SKM-1 treated with dmso at 0.1 percent for 144 hours (cell line): ENCODE measurements around the gene CYP1A2.
"Not testable (repeated sequence)": the region's sequence is repeated elsewhere in the genome, so short reads cannot be mapped to it uniquely, and the experiment has no call there.

Experiments
- DNase-seq: peaks from one replicate; lab custom pipeline; 2025; ENCODE audit not compliant: unreplicated experiment; lab: John Stamatoyannopoulos, UW

CYP1A2 gene

DNA sequence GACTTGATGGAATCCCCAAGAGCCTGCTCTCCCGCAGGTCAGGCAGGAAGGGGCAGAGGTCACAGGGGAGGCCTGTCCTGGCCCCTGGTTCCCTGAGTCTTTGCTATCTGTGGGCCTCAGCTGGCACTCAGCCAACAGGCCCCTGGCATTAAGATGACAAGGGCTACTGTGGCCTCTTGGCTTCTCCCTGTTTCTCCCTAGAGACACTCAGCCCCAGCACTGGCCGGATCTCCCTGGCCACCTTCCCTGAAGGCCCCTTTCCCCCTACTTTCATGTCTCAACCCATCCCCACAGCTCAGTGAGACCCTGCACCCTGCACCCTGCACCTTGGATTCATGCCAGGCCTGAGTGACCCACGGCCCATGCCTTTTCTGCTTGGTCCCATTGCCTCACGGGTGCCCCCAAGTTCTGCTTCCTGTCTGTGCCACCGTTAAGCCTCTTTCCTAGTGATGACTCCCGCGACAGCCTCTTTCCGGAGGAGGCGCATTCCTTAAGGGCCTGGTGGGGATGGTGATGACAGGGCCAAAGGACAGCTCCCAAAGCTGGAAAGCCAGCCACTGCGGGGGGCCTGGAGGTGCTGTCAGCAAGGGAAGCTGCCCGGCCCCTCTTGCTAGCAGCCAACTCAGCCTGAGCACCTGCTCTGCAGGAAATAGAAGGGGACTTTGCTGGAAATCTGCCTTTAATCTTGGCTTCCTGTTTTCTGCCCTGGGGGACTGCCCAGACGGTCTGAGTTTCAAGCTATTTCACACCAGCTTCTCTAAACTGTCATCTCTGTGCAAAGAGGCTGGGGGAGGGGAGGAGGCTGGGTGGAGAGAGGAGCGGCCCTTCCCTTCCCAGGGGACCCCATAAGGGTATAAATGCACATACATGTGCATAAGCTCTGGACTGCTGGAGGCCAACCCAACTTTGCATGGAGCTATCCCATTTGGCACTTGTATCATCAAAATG, 28.4 kb downstream of the CYP1A2 start:
- DNase-seq = peak; percentile 91

DNA sequence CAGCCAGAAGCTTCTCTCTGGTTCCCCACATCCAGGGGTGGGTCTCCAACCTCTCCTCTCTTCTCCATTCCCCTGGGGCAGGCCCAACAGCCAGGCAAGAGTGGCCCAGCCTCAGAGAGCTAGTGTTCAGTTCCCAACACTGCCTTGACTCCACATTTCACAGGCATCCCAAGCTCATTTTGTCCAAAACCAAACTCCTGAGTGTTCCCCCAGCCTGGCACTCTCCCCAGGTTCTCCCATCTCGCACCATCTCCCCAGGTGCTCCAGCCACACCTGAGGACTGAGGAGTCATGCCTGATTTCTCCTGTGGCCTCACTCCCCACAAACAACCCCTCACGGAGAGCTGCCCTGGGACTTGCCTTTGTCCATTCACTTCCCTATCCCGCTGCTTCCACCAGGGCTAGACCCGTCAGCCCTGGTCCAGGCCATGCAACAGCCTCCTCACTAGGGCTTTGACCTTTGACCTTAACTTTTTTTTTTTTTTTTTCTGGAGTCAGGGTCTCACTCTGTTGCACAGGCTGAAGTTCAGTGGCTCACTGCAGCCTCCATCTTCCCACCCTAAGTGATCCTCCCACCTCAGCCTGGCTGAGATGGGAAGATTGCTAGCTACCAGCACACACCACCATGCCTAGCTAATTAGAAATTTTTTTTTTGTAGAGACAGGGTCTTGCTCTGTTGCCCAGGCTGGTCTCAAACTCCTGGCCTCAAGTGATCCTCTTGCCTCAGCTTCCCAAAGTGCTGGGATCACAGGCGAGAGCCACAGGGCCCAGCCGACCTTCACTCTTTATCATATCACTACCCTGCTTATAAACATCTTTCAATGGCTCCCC, 29.3 kb downstream of the CYP1A2 start:
- DNase-seq = no peak

- no peak for DNase-seq
These were observed 29.9 kb downstream of the CYP1A2 start for GRCh38 chr15:74778599-74778970.

- no peak for DNase-seq
These were observed 30.6 kb downstream of the CYP1A2 start for GRCh38 chr15:74779162-74779648.

GRCh38 chr15:74780523-74781430, 32.1 kb downstream of the CYP1A2 start:
- DNase-seq = peak; percentile 97

DNA sequence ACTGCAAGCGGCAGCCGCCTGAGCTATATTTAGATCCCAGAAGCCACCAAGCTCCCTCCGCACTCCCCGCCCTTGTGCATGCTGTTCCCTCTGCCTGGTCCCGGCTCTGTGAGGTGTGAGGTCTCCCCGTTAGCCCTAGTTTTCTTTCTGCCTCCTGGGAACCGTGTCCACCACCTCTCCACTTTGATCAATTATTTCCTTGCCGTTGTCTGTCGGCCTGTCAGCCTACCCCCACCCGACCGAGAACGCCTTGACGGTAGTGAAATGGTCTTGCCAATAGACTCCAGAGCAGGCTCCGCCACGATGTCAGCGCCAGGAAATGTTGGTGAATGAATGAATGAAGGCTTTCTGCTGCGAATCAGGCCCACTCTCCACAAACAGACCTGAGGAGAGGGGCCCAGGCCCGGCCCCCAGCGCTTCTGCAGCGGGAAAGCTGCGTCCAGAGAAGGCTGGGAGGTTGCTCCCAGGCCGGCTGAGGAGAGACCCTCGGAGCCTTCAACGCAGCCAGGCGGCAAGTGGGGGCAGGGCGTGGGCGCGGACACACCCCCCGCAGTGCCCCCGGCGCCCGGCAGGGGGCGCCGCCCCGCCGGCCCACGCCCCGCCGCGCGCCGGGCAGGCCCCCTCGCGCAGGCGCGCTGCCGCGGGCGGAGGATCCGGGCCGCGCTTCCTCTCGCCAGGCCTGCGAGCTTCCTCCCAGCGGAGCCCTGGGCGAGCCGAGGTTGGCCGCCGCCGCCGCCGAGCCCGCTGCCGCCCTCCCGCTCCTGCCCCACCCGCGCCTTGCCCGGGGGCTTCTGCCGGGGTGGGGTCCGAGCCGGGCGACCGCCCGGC, 33.0 kb downstream of the CYP1A2 start, which contains the start of gene CSK:
TSS of gene CSK (plus strand) at position 650 of the 828 bp plus-strand sequence. CDS start 16,218 bp downstream, outside the sequence.
- DNase-seq = peak; percentile 67

DNA sequence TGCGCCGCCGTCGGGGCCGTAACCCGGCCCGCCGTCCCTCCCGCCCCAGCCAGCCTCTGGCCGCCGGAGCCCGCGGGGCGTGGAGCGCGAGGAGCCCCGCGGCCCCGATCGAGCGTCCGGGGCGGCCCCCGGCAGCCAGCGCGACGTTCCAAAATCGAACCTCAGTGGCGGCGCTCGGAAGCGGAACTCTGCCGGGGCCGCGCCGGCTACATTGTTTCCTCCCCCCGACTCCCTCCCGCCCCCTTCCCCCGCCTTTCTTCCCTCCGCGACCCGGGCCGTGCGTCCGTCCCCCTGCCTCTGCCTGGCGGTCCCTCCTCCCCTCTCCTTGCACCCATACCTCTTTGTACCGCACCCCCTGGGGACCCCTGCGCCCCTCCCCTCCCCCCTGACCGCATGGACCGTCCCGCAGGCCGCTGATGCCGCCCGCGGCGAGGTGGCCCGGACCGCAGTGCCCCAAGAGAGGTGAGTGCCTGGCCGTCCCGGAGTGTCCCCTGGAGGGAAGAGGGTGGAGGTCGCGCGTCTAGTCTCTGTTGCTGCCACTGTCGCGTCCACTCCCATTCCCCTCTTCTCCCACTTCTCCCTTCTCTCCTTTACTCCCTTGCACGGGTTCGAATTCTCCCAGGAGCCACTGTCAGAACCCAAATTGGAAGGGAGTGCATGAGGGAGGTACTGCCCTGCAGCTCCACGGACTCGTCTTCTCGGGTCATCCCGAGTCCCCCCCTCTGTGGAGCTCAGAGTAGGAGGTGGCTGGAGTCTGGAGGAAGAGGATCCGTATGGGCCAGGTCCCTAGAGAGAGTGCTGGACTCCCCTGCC, 33.8 kb downstream of the CYP1A2 start:
- DNase-seq = peak; percentile 20

DNA sequence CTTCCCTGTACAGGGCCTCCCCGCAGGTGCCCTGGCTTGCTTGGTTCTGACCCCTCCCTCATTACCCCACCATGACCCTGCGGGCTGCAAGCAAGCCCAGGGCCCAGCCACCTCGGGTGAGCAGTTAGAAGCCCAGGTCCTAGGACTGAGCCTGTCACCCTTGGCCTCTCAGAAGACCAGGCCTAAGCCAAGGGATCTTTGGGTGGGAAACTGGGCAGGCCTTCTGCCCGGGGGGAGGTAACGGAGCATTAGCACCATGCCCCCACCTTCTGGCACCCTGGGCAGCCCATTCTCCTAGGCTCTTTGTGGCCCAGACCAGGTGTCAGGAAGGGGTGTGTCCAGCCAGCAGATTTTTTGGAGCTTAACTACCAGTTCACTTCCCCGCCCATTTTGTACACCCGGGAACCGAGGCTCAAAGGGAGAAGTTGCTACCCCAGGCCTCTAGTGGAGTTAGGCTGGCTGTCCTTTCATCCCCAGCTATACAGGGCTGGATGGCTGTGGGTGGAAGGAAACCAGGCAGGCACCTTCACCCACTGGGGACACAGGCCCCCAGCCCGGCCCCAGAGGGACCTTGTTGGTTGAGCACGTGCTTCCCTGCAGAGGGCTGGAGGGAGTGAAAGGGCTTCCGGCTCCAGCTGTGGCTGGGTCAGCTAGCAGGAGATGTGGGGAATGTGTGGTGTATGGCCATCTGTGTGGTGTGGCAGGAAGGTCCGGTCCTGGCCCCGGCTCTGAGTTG, 34.6 kb downstream of the CYP1A2 start:
- DNase-seq = peak; percentile 76

DNA sequence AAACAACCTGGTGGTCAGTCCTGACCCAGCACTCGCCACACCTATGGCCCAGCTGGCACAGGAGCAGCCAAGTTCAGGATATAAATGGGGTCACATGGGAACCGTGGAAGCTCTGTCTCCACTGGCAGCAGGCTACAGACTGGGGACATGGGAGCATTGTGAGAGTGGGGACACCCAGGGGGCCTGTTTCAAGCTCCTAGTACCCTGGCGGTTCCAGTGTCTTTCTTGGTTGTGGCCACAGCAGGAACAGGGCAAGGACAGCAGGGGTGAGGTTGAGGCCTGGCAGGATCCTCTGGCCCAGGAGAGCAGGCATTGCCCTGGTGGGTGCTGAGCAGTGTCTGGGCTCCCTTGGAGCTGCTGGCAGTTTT, 35.1 kb downstream of the CYP1A2 start:
- no peak for DNase-seq

- no peak for DNase-seq
These were observed 36.0 kb downstream of the CYP1A2 start for GRCh38 chr15:74784426-74785193.

- DNase-seq = no peak
These were observed 36.8 kb downstream of the CYP1A2 start for GRCh38 chr15:74785194-74786032.

- DNase-seq = not testable (repeated sequence)
These were observed 37.4 kb downstream of the CYP1A2 start for GRCh38 chr15:74786081-74786480.

DNA sequence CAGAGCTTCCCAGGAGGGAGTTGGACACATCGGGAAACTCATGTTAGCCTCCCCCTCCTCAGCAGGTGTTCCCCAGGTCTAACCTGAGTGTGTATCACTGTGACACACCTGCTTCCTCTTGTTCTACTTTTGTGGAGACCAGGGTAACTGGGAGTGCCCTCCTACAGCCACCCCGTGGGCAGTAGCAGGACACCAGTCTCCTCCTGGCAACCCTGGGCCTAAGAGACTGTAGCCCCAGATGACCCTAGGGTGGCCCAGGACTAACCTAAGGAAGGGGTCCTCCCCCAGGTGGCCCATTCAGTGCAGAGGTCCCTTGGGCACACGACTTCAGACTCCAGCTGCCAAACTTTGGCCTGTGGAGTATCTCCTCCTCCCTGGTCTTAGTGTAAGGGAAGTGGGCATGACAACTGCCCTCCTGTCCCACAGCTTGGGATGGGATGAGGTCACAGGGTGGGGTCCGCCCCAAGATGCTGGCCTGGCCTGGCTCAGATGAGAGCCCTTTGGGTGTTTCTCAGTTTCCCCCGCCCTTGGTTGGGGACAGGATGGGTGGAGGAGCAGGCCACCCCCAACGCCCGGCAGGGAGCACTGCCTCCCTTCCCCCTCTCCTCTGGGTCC, 38.0 kb downstream of the CYP1A2 start:
- no peak for DNase-seq

DNA sequence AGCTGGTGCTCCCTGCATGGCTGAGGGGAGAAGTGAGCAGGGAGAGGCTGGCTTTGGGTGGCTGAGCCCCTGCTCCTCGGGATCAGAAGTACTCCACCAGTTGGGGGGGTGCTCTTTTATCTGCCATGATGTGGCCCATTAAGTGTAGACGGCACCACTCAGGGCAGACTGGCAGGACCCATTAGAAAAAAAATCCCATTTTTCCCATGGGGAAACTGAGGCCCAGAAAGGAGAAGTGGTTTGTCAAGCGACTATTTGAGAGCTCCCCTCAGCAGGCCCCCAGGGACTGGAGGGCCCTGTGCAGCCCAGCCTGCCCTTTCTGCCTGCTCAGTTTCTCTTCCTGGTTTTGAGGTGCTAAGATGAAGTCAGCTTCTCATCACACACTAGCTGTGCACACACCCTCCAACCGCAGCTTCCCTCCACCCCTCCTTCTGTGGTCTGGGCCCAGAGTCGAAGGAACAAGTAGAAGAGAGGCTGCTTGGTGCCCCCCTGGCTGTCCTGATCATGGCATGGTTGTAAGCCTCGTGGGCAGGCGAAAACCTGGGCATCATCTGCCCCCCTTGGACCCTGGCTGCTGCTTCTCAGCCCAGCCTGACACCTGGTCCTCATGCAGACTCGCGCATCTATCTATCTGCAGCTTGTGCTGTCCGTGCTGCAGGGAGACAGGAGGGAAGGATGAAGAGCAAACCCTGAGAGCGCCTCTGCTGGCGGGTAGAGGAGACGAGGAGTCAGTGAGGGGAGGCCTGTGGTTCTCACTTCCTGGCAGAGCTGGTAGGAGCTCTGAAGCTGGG, 38.8 kb downstream of the CYP1A2 start:
- DNase-seq = peak; percentile 99

DNA sequence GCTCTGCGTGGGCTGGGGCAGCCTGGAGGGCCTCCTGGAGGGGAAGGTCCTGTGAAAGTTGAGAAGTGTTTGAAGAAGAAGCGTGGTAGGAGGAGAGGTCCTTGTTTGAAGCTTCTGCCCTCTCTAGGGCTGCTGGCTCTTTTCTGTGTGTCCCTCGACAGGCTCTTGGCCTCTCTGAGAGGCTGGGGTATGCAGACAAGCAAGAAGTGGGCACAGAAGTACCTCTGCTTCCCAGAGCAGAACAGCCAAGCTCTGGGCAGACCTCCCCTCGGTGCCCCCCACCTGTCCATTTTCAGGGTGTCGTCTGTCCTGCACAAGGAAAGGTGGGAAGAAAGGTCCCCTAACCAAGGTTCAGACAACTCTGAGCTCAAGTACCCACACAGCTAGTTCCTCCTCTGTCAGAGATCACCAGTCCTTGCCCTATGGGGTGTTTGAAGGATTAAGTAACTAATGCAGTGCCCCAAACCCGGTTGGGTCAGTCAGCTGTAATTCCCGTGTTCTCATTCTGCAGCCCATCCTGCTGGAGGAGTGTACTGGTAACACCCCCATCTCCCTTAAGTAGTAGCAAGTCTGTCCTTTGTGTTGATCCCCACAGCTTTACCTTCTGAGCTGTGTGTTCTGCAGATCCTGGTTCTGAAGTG, 39.5 kb downstream of the CYP1A2 start:
- peak; percentile 67 for DNase-seq
